ENCODE results near the gene PSMC3IP.

Gene PSMC3IP

GRCh38 chr17:42537156-42537805, 40.2 kb downstream of the PSMC3IP start:
- no peak for TF ChIP-seq CTCF (conservative IDR thresholded peaks at IDR 0.05; ENCODE audit: control insufficient read depth, insufficient read depth, low read depth, low read length)
- peak overlapping the region; percentile 67 for H3K4me3 ChIP-seq (ENCODE audit: control insufficient read depth, low read depth, low read length)
- no peak for DNase-seq (ENCODE audit: low read depth)

- TF ChIP-seq CTCF (conservative IDR thresholded peaks at IDR 0.05; ENCODE audit: control insufficient read depth, insufficient read depth, low read depth, low read length), result no peak
- DNase-seq (ENCODE audit: low read depth), result peak; percentile 75
- H3K4me3 ChIP-seq (ENCODE audit: control insufficient read depth, low read depth, low read length), result peak overlapping the region; percentile 67
Measured at GRCh38 chr17:42536372-42537155, 41.0 kb downstream of the PSMC3IP start.

- H3K4me3 ChIP-seq (ENCODE audit: control insufficient read depth, low read depth, low read length), result peak within 1 kb of the TSS; percentile 67
- peak; percentile 82 for DNase-seq (ENCODE audit: low read depth)
- no peak for TF ChIP-seq CTCF (conservative IDR thresholded peaks at IDR 0.05; ENCODE audit: control insufficient read depth, insufficient read depth, low read depth, low read length)
Measured at GRCh38 chr17:42536048-42536371, 41.5 kb downstream of the PSMC3IP start, which contains the start of gene NAGLU. NAGLU (plus strand) TSS chr17:42536241; CDS start chr17:42536273, 32 bp downstream.

DNA sequence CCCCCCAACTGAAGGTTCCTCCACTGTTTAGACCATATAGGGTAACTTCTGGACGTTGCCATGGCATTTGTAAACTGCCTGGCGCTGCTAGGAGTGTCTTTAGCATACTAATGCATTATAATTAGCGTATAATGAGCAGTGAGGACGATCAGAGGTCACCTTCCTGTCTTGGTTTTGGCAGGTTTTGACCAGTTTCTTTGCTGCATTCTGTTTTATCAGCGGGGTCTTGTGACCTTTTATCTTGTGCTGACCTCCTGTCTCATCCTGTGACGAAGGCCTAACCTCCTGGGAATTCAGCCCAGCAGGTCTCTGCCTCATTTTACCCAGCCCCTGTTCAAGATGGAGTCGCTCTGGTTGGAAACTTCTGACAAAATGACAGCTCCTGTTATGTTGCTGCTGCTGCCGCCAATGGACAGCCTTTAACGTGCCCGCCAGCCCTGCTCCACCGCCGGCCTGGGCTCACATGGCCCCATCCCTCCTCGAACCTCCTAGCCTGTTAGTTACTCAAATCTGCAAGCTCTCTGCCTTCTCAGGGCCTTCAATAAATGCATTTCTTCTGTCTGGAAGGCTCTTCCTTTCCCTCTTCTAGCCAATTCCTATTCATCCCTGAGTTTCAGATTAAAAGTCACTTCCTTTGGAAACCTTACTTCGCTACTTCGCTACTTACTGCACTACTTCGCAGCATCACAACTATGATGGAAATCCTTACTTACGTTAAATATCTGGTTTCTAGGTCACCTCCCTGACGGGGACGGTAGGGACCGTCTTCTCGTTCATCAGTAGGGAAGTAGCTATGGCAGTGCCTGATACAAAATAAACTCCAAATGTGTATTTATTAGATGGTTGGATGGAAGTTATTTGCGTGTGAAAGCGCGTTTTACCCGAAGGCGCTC, 42.1 kb downstream of the PSMC3IP start:
- H3K4me3 ChIP-seq (ENCODE audit: control insufficient read depth, low read depth, low read length), result peak overlapping the region; percentile 49
- no peak for TF ChIP-seq CTCF (conservative IDR thresholded peaks at IDR 0.05; ENCODE audit: control insufficient read depth, insufficient read depth, low read depth, low read length)
- DNase-seq (ENCODE audit: low read depth), result no peak

DNA sequence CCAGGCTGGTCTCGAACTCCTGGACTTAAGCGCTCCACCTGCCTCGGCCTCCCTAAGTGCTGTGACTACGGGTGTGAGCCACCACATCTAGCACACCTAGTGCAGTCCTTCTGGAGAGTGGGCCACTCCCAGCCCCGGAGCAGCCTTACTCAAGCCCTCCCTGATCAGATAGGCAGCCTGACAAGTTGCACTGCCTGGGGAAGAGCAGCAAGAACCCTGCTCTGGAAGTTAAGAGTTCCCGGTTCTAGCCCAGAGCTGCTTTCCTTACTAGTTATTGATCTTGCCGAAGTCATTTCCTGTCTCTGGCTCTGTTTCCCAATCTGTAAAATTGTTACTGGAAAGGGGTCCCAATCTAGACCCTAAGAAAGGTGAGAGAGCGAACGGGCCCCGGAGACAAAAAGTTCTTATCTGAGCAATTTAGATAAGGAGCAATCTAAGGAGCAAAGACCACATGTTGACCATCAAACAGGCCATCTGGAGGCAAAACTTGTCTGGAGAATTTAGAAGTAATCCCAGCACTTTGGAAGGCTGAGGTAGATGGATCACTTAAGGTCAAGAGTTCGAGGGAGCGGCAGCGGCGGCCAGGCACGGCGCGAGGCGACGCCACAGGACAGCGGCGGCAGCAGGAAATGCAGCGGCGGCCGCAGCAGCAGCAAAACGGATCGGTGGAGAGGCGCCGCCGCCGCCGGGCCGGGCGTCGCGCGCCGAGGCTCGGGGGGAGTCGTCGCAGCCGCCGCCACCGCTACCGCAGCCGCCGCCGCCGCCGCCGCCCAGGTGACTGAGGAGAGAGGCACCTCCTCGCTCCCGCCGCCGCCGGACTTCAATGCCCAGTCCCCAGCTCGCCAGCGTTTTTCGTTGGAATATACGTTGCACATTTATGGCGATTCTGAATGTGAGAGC, 45.8 kb downstream of the PSMC3IP start:
- peak; percentile 42 for DNase-seq (ENCODE audit: low read depth)
- TF ChIP-seq CTCF (conservative IDR thresholded peaks at IDR 0.05; ENCODE audit: control insufficient read depth, insufficient read depth, low read depth, low read length), result peak; percentile 25
- peak overlapping the region; percentile 50 for H3K4me3 ChIP-seq (ENCODE audit: control insufficient read depth, low read depth, low read length)

All from fibroblast of mammary gland (primary cell).